ENCODE data around the gene GPX3.

DNA sequence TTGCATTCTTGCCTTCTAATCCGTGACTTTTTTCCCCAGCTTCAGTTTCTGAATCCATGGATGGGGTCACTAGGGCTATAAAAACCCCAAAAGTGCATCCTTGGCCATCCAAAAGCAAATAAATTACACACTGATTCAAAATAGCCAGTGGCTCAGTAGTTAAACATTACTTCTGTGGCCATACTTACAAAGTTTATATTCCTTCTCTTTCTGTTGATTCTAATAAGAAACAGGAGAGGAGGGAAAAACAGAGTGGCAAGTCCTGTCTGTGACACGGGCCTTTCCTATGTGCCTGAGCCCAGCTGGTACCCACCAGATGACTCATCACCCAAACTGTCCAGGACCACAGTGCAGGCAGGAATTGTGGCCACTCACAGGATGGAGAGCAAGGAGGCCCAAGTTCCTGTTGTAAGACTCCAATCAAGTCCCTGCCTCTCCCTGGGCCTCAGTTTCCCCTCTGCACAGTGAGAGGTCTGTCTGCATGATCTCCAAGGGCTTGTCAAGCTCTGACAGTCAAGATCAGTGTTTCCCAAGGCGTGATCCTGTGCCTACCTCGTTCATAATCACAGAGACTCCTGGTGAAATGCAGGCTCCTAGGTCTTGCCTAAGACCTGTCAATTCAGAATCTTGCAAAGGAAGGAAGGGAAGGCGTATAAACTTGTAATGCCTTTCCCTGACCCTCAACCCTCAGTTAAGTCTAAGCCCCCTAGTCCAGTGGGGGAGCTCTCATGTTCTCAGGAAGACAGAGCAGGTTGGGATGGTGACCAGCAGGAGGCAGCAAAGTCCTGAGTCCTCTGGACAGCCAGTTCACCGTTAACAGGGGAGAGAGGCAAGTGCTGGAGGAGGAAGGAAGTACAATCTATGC, 30.9 kb downstream of the GPX3 start:
- TF ChIP-seq POLR2A (IDR thresholded peaks at IDR 0.05): no peak
- TF ChIP-seq, protein P1, sequence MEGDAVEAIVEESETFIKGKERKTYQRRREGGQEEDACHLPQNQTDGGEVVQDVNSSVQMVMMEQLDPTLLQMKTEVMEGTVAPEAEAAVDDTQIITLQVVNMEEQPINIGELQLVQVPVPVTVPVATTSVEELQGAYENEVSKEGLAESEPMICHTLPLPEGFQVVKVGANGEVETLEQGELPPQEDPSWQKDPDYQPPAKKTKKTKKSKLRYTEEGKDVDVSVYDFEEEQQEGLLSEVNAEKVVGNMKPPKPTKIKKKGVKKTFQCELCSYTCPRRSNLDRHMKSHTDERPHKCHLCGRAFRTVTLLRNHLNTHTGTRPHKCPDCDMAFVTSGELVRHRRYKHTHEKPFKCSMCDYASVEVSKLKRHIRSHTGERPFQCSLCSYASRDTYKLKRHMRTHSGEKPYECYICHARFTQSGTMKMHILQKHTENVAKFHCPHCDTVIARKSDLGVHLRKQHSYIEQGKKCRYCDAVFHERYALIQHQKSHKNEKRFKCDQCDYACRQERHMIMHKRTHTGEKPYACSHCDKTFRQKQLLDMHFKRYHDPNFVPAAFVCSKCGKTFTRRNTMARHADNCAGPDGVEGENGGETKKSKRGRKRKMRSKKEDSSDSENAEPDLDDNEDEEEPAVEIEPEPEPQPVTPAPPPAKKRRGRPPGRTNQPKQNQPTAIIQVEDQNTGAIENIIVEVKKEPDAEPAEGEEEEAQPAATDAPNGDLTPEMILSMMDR (IDR thresholded peaks at IDR 0.05 in 8 of 11, conservative IDR thresholded peaks at IDR 0.05 in 3 of 11): peak; percentile 58 to 95 (median 86)
- TF ChIP-seq POLR2AphosphoS5 (IDR thresholded peaks at IDR 0.05): peak in 1 of 3 donors; percentile 79

All from spleen (tissue), 7 donors.